A549 (cell line): ENCODE data around the gene TUBGCP2. TPM values are rescaled to one million over a fixed set of nuclear protein-coding genes. Genes with fewer than 3 reads are reported as not detected.

ENCODE experiments used
- ATAC-seq, 2 experiments: fragments of 200-7000 bp in 1 of 2; fragments of >200 bp in 1 of 2; cut with Nextera tagmentation in 1 of 2; cut with Tn5 transposase in 1 of 2; 3 replicates each; pipeline versions ENCODE4 v1.8.0 to v1.9.1; 2018 to 2020; ENCODE audit warnings: mild to moderate bottlenecking in 1 of 2, moderate library complexity in 1 of 2
- CTCF ChIA-PET: fragments of 300-600 bp; sonication (Branson Sonifier 250); formaldehyde crosslinking; extraction: SDS; loops from one replicate; lab custom pipeline; 2021; ENCODE audit warnings: antibody characterized with exemption, inconsistent platforms; lab: Yijun Ruan, JAX
- POLR2A ChIA-PET: fragments of 350-600 bp; formaldehyde crosslinking; extraction: SDS; loops from one replicate; lab custom pipeline; 2021; ENCODE audit warnings: antibody characterized with exemption, inconsistent platforms; lab: Yijun Ruan, JAX
- DNase-seq, 2 experiments: peaks; one replicate each; pipeline versions ENCODE4 v3.0.0 to v3.0.0-alpha.2; 2011 to 2016; ENCODE audit warnings: low read depth in 1 of 2, low spot score in 1 of 2
- FAIRE-seq: peaks from 2 replicates; lab custom pipeline; 2011; peaks lifted over from hg19 to GRCh38; lab: Jason Lieb, UNC
- H3K27ac ChIP-seq, 2 experiments: fragments of >200 bp; sonication (Bioruptor Twin); formaldehyde crosslinking; 3 replicates each; pipeline ENCODE4 v1.5.1; 2016 to 2017
- H3K4me1 ChIP-seq: fragments of >200 bp; sonication (Bioruptor Twin); formaldehyde crosslinking; 3 replicates; pipeline ENCODE4 v1.6.1; 2016
- H3K4me2 ChIP-seq: fragments of >200 bp; sonication (Bioruptor Twin); formaldehyde crosslinking; 3 replicates; pipeline ENCODE4 v1.6.1; 2016
- H3K4me3 ChIP-seq: fragments of >200 bp; sonication (Bioruptor Twin); formaldehyde crosslinking; 3 replicates; pipeline ENCODE4 v1.5.1; 2016
- H3K9me3 ChIP-seq: fragments of >200 bp; sonication (Bioruptor Twin); formaldehyde crosslinking; 3 replicates; pipeline ENCODE4 v1.6.1; 2016
- EHF ChIP-seq: fragments of 250-450 bp; sonication (Bioruptor Pico); IDR thresholded peaks from 2 replicates; pipeline ENCODE4 v1.5.0; 2020; ENCODE audit warnings: mild to moderate bottlenecking
- GATA3 ChIP-seq: IDR thresholded peaks from 2 replicates; pipeline ENCODE4 v1.6.1; 2012; ENCODE audit warnings: borderline replicate concordance
- HDAC2 ChIP-seq: fragments of 200-600 bp; sonication (generic); IDR thresholded peaks from 2 replicates; pipeline ENCODE4 v1.6.1; 2016
- HEYL ChIP-seq: fragments of 250-450 bp; sonication (Bioruptor Pico); IDR thresholded peaks from 2 replicates; pipeline ENCODE4 v1.8.0; 2021; ENCODE audit warnings: mild to moderate bottlenecking, moderate library complexity
- KDM1A ChIP-seq: fragments of 200-600 bp; sonication (generic); IDR thresholded peaks from 2 replicates; pipeline ENCODE4 v1.6.1; 2016; ENCODE audit warnings: low read depth, mild to moderate bottlenecking
- MAZ ChIP-seq: fragments of 150-350 bp; IDR thresholded peaks from 2 replicates; pipeline ENCODE4 v1.6.1; 2014; ENCODE audit warnings: antibody characterized with exemption, low read depth, low read length, borderline replicate concordance
- NR3C1 ChIP-seq: fragments of >200 bp; sonication (Bioruptor Twin); formaldehyde crosslinking; IDR thresholded peaks from 3 replicates; pipeline ENCODE4 v1.6.1; 2017
- RCOR1 ChIP-seq: fragments of 150-350 bp; IDR thresholded peaks from 2 replicates; pipeline ENCODE4 v1.6.1; 2014; ENCODE audit warnings: antibody characterized with exemption, low read length, low read depth
- RNF2 ChIP-seq: fragments of 200-600 bp; sonication (generic); IDR thresholded peaks from 2 replicates; pipeline ENCODE4 v1.6.1; 2016; ENCODE audit warnings: low read depth, mild to moderate bottlenecking, antibody characterized with exemption, moderate library complexity, borderline replicate concordance
- SREBF2 ChIP-seq: fragments of 450-650 bp; IDR thresholded peaks from 2 replicates; pipeline ENCODE4 v1.6.1; 2014; ENCODE audit warnings: mild to moderate bottlenecking, moderate library complexity
- TFCP2L1 ChIP-seq: fragments of 250-450 bp; sonication (Bioruptor Pico); IDR thresholded peaks from 2 replicates; pipeline ENCODE4 v1.5.0; 2021; ENCODE audit warnings: mild to moderate bottlenecking
- WGBS: methylation state at CpG from one replicate; pipeline ENCODE4 v1.1.6; 2017; ENCODE audit errors: missing lambda C conversion rate; 5-methylcytosine and 5-hydroxymethylcytosine counted together
- polyA plus RNA-seq, 4 experiments: library from polyadenylated mRNA; depleted of rRNA in 3 of 4; stranded (reverse); fragments of >200 nt; fragmentation: RNase III in 1 of 4; extraction: RNeasy Plus Mini Kit Qiagen cat#74134 plus additional on column Dnase treatment in 1 of 4; gene quantifications; 2 replicates in 3 of 4; 3 replicates in 1 of 4; pipeline ENCODE4 v1.2.3, GENCODE V29; 2011 to 2017
- small RNA-seq, 6 experiments: library from RNA; depleted of rRNA; stranded (forward); fragments of <200 nt; gene quantifications; one replicate each; pipeline ENCODE3, GENCODE V24; 2012
- TF ChIP-seq, protein P1 (sequence below): fragments of 200-600 bp; sonication (generic); IDR thresholded peaks from 2 replicates; pipeline ENCODE4 v1.6.1; 2016; ENCODE audit warnings: antibody characterized with exemption, mild to moderate bottlenecking, moderate library complexity

Gene TUBGCP2
- polyA plus RNA-seq, 2 of the 4 experiments (the other 2 are of a cell fraction), result 33.6 to 44.5 TPM

DNA sequence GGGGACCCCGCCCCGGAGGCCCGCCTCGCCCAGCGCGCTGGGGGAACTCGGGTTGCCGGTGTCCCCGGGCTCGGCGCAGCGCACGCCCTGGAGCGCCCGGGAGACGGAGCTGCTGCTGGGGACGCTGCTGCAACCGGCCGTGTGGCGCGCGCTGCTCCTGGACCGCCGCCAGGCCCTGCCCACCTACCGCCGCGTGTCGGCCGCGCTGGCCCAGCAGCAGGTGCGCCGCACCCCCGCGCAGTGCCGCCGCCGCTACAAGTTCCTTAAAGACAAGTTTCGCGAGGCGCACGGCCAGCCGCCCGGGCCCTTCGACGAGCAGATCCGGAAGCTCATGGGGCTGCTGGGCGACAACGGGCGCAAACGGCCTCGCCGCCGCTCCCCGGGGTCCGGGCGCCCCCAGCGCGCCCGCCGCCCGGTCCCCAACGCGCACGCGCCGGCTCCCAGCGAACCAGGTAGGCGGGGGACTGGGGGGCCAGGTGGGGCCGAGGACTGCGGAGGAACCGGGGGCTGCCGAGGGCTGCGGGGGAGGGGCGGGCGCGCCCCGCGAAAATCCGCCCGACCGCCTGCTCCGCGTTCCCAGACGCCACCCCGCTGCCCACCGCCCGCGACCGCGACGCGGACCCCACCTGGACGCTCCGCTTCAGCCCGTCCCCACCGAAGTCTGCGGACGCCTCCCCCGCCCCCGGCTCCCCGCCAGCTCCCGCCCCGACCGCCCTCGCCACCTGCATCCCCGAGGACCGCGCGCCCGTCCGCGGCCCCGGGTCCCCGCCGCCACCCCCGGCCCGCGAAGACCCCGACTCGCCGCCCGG lies 78.1 kb downstream of the TUBGCP2 start:
- ChIA-PET POLR2A (no interaction called here), CTCF (no interaction called here)
- DNase-seq (peak in 1 of 2 experiments; percentile 48), ATAC-seq (peak in 1 of 2 experiments; percentile 25; a peak in 1 of 6 replicates), FAIRE-seq (no peak)
- Histone ChIP-seq H3K4me3 (peak overlapping the region; percentile 37), H3K4me1 (no peaks in the 10 kb centered on the region; the same call in 2 of the 3 replicates), H3K4me2 (peak overlapping the region; percentile 86), H3K27ac (peak overlapping the region in 1 of 2 experiments; percentile 37; a peak in 2 of 6 replicates), H3K9me3 (no peaks in the 10 kb centered on the region)
- no peak for TF ChIP-seq SREBF2
- TF ChIP-seq GATA3, result no peak
- no peak for TF ChIP-seq KDM1A
- TF ChIP-seq RNF2, result no peak
- TF ChIP-seq HDAC2, result no peak
- WGBS, result 67% methylated on average over 9 of the region's 122 CpGs

DNA sequence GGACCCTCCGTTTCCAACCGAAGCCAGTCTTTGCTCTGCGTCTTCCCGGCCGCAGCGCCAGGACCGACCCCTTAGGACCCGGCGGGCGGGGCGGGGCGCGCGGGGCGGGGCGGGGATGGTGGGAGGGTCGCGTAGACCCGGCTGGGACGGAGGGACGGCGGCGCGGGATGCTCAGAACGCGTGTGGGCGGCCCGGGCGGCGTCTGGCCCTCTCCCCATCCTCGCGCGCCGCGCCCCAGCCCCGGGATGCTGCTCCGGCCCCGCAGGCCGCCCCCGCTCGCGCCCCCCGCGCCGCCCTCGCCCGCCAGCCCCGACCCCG lies 78.7 kb downstream of the TUBGCP2 start, which contains the start of gene UTF1:
TSS of gene UTF1 (plus strand) at position 174 of the 318 bp plus-strand sequence. CDS start at position 246, 72 bp downstream.
- WGBS, result 90% methylated on average over 2 of the region's 49 CpGs
- TF ChIP-seq TFCP2L1 (CRISPR knock-in tag) (no peak), HEYL (CRISPR knock-in tag) (no peak), NR3C1 (no peak)
- ChIA-PET POLR2A (no interaction called here), CTCF (no interaction called here)
- FAIRE-seq (no peak), ATAC-seq (no peak), DNase-seq (no peak)
- no peaks in the 10 kb centered on the region for H3K9me3 ChIP-seq
- H3K4me2 ChIP-seq, result peak within 1 kb of the TSS; percentile 86
- H3K27ac ChIP-seq, result peak within 1 kb of the TSS in 1 of 2 experiments; percentile 37; a peak in 2 of 6 replicates
- H3K4me3 ChIP-seq, result peak within 1 kb of the TSS; percentile 37
- H3K4me1 ChIP-seq, result no peaks in the 10 kb centered on the region; the same call in 2 of the 3 replicates

DNA sequence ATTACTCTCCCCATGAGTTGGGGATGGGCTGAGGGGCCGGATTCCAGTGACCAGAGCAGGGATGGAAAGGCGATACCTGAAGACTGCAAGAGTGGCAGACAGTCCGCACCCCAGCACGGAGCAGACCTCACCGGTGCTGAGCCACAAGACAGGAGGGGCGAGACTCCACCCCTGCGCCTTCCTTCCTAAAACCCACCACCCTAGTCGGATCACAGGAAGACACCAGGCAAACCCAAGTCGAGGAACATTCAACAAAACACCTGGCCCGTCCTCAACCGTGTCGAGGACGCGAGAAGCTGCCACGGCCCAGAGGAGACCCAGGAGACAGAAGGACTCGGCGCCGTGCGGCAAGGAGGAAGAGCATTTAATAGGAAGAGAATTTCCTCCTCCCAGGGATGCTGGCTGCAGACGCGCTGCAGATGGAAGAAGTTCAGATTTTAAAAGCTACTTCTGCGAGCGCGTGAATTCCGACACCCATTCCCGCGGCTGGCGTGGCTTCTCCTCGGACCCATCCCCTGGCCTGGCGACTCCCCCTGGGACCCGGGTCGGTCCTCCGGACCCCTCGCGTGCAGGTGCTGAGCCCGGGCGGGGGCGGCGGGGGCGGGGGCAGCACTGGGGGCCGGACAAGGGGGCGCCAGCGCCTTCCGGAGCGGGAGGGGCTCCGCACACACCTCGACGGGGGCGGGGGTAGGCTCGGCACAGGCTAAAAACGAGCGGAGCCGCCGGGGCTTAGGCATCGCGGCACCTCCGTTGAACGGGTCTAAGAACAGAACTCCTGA lies 79.2 kb downstream of the TUBGCP2 start:
- Histone ChIP-seq H3K4me2 (peak overlapping the region; percentile 86; the same call in 2 of the 3 replicates), H3K27ac (no peak overlapping the region), H3K9me3 (no peaks in the 10 kb centered on the region), H3K4me3 (no peak overlapping the region; the same call in 2 of the 3 replicates), H3K4me1 (no peaks in the 10 kb centered on the region; the same call in 2 of the 3 replicates)
- ATAC-seq (no peak), DNase-seq (no peak), FAIRE-seq (no peak)
- ChIA-PET CTCF (interaction anchor here (0.7 to 1.4 kb wide), 2 partner anchors 17 to 223 kb away, joined by 3 to 4 read pairs; no protein-coding TSS in a partner anchor), POLR2A (no interaction called here)
- TF ChIP-seq, protein P1, sequence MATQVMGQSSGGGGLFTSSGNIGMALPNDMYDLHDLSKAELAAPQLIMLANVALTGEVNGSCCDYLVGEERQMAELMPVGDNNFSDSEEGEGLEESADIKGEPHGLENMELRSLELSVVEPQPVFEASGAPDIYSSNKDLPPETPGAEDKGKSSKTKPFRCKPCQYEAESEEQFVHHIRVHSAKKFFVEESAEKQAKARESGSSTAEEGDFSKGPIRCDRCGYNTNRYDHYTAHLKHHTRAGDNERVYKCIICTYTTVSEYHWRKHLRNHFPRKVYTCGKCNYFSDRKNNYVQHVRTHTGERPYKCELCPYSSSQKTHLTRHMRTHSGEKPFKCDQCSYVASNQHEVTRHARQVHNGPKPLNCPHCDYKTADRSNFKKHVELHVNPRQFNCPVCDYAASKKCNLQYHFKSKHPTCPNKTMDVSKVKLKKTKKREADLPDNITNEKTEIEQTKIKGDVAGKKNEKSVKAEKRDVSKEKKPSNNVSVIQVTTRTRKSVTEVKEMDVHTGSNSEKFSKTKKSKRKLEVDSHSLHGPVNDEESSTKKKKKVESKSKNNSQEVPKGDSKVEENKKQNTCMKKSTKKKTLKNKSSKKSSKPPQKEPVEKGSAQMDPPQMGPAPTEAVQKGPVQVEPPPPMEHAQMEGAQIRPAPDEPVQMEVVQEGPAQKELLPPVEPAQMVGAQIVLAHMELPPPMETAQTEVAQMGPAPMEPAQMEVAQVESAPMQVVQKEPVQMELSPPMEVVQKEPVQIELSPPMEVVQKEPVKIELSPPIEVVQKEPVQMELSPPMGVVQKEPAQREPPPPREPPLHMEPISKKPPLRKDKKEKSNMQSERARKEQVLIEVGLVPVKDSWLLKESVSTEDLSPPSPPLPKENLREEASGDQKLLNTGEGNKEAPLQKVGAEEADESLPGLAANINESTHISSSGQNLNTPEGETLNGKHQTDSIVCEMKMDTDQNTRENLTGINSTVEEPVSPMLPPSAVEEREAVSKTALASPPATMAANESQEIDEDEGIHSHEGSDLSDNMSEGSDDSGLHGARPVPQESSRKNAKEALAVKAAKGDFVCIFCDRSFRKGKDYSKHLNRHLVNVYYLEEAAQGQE, result no peak
- TF ChIP-seq MAZ (no peak), EHF (CRISPR knock-in tag) (no peak), RCOR1 (no peak), NR3C1 (no peak)
- TF ChIP-seq, all 56 proteins: peak for 0
- WGBS, result 75% methylated on average over 31 of the region's 58 CpGs

Small RNAs within 50 kb of the gene (small RNA-seq; reads per million reads assigned to genes)
- 0 reads per million in 6 experiments for gene BANF1P2

Other genes starting within 250 kb of the TUBGCP2 start
- not detected in 2 replicates for gene ADGRA1, start 220.9 kb downstream of the TUBGCP2 start, polyA plus RNA-seq (2011; rRNA removed)
- 0.03 TPM in 1 of 3 replicates, not detected in the others for gene ADGRA1, start 220.9 kb downstream of the TUBGCP2 start, polyA plus RNA-seq (2017; fragmentation: RNase III; extraction: RNeasy Plus Mini Kit Qiagen cat#74134 plus additional on column Dnase treatment)
- gene KNDC1, start 148.7 kb downstream of the TUBGCP2 start, polyA plus RNA-seq (2011; rRNA removed), result 0.63 and 0.65 TPM in 2 replicates
- gene KNDC1, start 148.7 kb downstream of the TUBGCP2 start, polyA plus RNA-seq (2017; fragmentation: RNase III; extraction: RNeasy Plus Mini Kit Qiagen cat#74134 plus additional on column Dnase treatment), result 0.49 to 0.73 TPM (median 0.56 TPM) in 3 replicates
- gene UTF1, start 78.7 kb downstream of the TUBGCP2 start, polyA plus RNA-seq (2011; rRNA removed), result not detected in 2 replicates
- not detected in 3 replicates for gene UTF1, start 78.7 kb downstream of the TUBGCP2 start, polyA plus RNA-seq (2017; fragmentation: RNase III; extraction: RNeasy Plus Mini Kit Qiagen cat#74134 plus additional on column Dnase treatment)
- not detected in 2 replicates for gene VENTX, start 71.0 kb downstream of the TUBGCP2 start, polyA plus RNA-seq (2011; rRNA removed)
- gene VENTX, start 71.0 kb downstream of the TUBGCP2 start, polyA plus RNA-seq (2017; fragmentation: RNase III; extraction: RNeasy Plus Mini Kit Qiagen cat#74134 plus additional on column Dnase treatment), result not detected in 3 replicates
- 1.4 TPM in 2 replicates for gene ADAM8, start 32.0 kb downstream of the TUBGCP2 start, polyA plus RNA-seq (2011; rRNA removed)
- 4.1 to 5.2 TPM (median 4.4 TPM) in 3 replicates for gene ADAM8, start 32.0 kb downstream of the TUBGCP2 start, polyA plus RNA-seq (2017; fragmentation: RNase III; extraction: RNeasy Plus Mini Kit Qiagen cat#74134 plus additional on column Dnase treatment)
- gene ZNF511, start within 50 bp of the TUBGCP2 start, polyA plus RNA-seq (2011; rRNA removed), result 39.4 and 40.2 TPM in 2 replicates
- 41.1 to 43.6 TPM (median 41.7 TPM) in 3 replicates for gene ZNF511, start within 50 bp of the TUBGCP2 start, polyA plus RNA-seq (2017; fragmentation: RNase III; extraction: RNeasy Plus Mini Kit Qiagen cat#74134 plus additional on column Dnase treatment)
- gene CALY, start 28.0 kb upstream of the TUBGCP2 start, polyA plus RNA-seq (2011; rRNA removed), result 0.28 and 0.30 TPM in 2 replicates
- gene CALY, start 28.0 kb upstream of the TUBGCP2 start, polyA plus RNA-seq (2017; fragmentation: RNase III; extraction: RNeasy Plus Mini Kit Qiagen cat#74134 plus additional on column Dnase treatment), result 0.63 to 0.89 TPM (median 0.73 TPM) in 3 replicates
- gene PRAP1, start 38.5 kb upstream of the TUBGCP2 start, polyA plus RNA-seq (2011; rRNA removed), result 0.13 TPM in 1 of 2 replicates, not detected in the other
- not detected in 3 replicates for gene PRAP1, start 38.5 kb upstream of the TUBGCP2 start, polyA plus RNA-seq (2017; fragmentation: RNase III; extraction: RNeasy Plus Mini Kit Qiagen cat#74134 plus additional on column Dnase treatment)
- 7.6 and 8.1 TPM in 2 replicates for gene FUOM, start 49.1 kb upstream of the TUBGCP2 start, polyA plus RNA-seq (2011; rRNA removed)
- gene FUOM, start 49.1 kb upstream of the TUBGCP2 start, polyA plus RNA-seq (2017; fragmentation: RNase III; extraction: RNeasy Plus Mini Kit Qiagen cat#74134 plus additional on column Dnase treatment), result 6.5 to 8.7 TPM (median 6.8 TPM) in 3 replicates
- 54.6 and 66.7 TPM in 2 replicates for gene ECHS1, start 64.5 kb upstream of the TUBGCP2 start, polyA plus RNA-seq (2011; rRNA removed)
- 132 to 138 TPM (median 133 TPM) in 3 replicates for gene ECHS1, start 64.5 kb upstream of the TUBGCP2 start, polyA plus RNA-seq (2017; fragmentation: RNase III; extraction: RNeasy Plus Mini Kit Qiagen cat#74134 plus additional on column Dnase treatment)
- 1.6 and 1.8 TPM in 2 replicates for gene PAOX, start 70.4 kb upstream of the TUBGCP2 start, polyA plus RNA-seq (2011; rRNA removed)
- gene PAOX, start 70.4 kb upstream of the TUBGCP2 start, polyA plus RNA-seq (2017; fragmentation: RNase III; extraction: RNeasy Plus Mini Kit Qiagen cat#74134 plus additional on column Dnase treatment), result 1.8 to 2.8 TPM (median 2.3 TPM) in 3 replicates
- gene MTG1, start 85.3 kb upstream of the TUBGCP2 start, polyA plus RNA-seq (2011; rRNA removed), result 65.6 and 67.2 TPM in 2 replicates
- gene MTG1, start 85.3 kb upstream of the TUBGCP2 start, polyA plus RNA-seq (2017; fragmentation: RNase III; extraction: RNeasy Plus Mini Kit Qiagen cat#74134 plus additional on column Dnase treatment), result 57.1 to 62.2 TPM (median 60.3 TPM) in 3 replicates
- 0.06 and 0.08 TPM in 2 replicates for gene SPRN, start 115.8 kb upstream of the TUBGCP2 start, polyA plus RNA-seq (2011; rRNA removed)
- gene SPRN, start 115.8 kb upstream of the TUBGCP2 start, polyA plus RNA-seq (2017; fragmentation: RNase III; extraction: RNeasy Plus Mini Kit Qiagen cat#74134 plus additional on column Dnase treatment), result 0.15 to 0.18 TPM (median 0.16 TPM) in 3 replicates
- 0.45 and 0.96 TPM in 2 replicates for gene SCART1, start 145.1 kb upstream of the TUBGCP2 start, polyA plus RNA-seq (2011; rRNA removed)
- gene SCART1, start 145.1 kb upstream of the TUBGCP2 start, polyA plus RNA-seq (2017; fragmentation: RNase III; extraction: RNeasy Plus Mini Kit Qiagen cat#74134 plus additional on column Dnase treatment), result 0.32 to 0.42 TPM (median 0.37 TPM) in 3 replicates
- gene CYP2E1, start 218.5 kb upstream of the TUBGCP2 start, polyA plus RNA-seq (2011; rRNA removed), result 0.75 and 0.93 TPM in 2 replicates
- 0.14 to 0.21 TPM (median 0.17 TPM) in 3 replicates for gene CYP2E1, start 218.5 kb upstream of the TUBGCP2 start, polyA plus RNA-seq (2017; fragmentation: RNase III; extraction: RNeasy Plus Mini Kit Qiagen cat#74134 plus additional on column Dnase treatment)